Measurements from ENCODE around the gene ALOX12. TPM values are rescaled to one million over a fixed set of nuclear protein-coding genes. Genes with fewer than 3 reads are reported as not detected.

ALOX12 gene
- total RNA-seq, 1 experiment from 2014 or later: not detected

DNA sequence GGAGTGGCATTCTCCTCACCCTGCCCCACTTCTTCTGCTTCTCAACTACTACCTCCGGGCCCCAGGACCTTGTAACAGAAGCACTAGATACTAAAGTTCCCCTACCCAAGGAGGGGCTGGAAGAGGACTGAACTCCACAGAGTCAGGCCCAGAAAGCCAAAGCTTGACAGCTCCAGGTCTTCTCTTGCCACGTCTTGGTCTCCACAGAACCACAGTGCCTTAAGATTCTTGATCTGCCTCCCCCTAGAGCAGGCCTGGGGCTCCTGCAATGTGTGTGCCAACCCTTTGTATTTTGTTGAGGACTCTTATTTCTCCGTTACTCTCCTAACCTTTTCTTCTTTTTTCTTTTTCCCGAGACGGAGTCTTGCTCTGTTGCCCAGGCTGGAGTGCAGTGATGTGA, 44.0 kb downstream of the ALOX12 start (continued):
- no peak for TF ChIP-seq POLR2A (IDR thresholded peaks at IDR 0.05; ENCODE audit: borderline replicate concordance, extremely low read depth, insufficient read depth, insufficient read length)
- TF ChIP-seq RAD21 (IDR thresholded peaks at IDR 0.05; ENCODE audit: low read depth): no peak
- no peak for TF ChIP-seq EZH2phosphoT487 (IDR thresholded peaks at IDR 0.05; ENCODE audit: borderline replicate concordance)
- TF ChIP-seq EZH2 (IDR thresholded peaks at IDR 0.05): no peak
- no peak for TF ChIP-seq ATF3 (IDR thresholded peaks at IDR 0.05)

DNA sequence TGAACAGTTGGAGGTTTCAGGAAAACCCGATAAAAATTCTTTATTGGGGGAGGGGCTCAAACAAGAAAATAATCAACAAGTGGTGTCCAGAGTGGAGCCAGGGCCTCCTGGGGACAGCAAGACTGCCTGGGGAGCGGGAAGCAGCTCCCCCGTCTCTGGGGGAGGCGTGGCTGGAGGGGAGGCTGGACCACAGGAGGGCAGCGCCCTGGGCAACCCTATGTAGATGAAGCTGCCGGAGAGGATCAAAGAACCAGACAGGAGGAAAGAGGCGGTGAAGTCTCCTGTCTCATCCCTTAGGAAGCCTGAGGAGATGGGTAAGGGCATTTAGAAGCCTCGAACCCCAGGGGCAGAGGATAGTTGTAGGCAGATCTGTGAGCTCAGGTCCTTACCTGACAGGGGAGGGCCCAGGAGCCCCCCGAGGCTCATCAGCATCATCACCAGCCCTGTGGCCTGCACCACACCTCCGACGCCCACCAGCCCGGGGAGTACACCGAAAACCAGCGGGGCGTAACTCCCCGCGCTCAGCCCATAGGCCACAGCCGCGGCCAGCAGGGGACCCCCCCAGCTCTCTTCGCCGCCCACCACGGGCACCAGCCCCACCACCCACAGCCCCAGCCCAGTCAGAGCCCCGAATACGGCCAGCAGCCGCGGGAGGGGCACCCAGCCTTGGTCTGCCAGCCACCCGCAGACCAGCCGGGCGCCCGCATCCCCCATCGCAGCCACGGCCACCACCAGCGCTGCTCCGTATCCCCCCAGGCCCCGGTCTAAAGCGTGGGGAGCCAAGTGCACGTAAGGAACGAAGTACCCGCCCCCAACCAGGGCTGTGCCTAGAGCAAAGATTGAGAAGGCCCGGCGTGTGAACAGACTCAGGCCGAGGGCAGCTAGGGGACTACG, 46.0 kb downstream of the ALOX12 start:
- H3K27ac ChIP-seq (ENCODE audit: low read depth, low read length): no peak overlapping the region

More for the DNA sequence above, 46.0 kb downstream of the ALOX12 start:
- no peaks in the 10 kb centered on the region for H3K36me3 ChIP-seq (ENCODE audit: control insufficient read depth in 1 of 2, insufficient read depth in 2 of 2, low read length in 2 of 2)
- H3K27me3 ChIP-seq (ENCODE audit: insufficient read depth, low read length): no peaks in the 10 kb centered on the region
- H3K4me2 ChIP-seq (ENCODE audit: low read length): no peak overlapping the region
- POLR2A ChIA-PET: no interaction called here
- no TSS peak for BruUV-seq (replicated peaks)
- H3K4me1 ChIP-seq (ENCODE audit: control insufficient read depth in 1 of 2, insufficient read depth in 2 of 2, low read length in 2 of 2): peaks cover 12 to 17% of the 10 kb centered on the region in 2 experiments
- H2AFZ ChIP-seq (ENCODE audit: low read depth, low read length, poor library complexity, severe bottlenecking): no peak overlapping the region
- intact Hi-C loops (cut with micrococcal nuclease): no loop called here
- DNase-seq (ENCODE audit: low read depth, low spot score) (no peak), ATAC-seq (no peak)
- H3K9me2 ChIP-seq (ENCODE audit: insufficient read depth): no peaks in the 10 kb centered on the region
- no peak overlapping the region for H3K4me3 ChIP-seq (replicated peaks in 1 of 2; ENCODE audit: low read depth in 1 of 2, low read length in 2 of 2)
- no peaks in the 10 kb centered on the region for H3K9me3 ChIP-seq (ENCODE audit: control insufficient read depth in 1 of 2, insufficient read depth in 1 of 2, low read depth in 1 of 2, low read length in 2 of 2)
- RAD21 ChIA-PET (ENCODE audit: low non-redundant PET in 1 of 2, low total read pairs in 2 of 2, uncharacterized antibody in 2 of 2, unreplicated experiment in 2 of 2): no interaction called here
- no peak for TF ChIP-seq EGR1 (IDR thresholded peaks at IDR 0.05; ENCODE audit: low read depth)
- no peak for TF ChIP-seq FOSL1 (IDR thresholded peaks at IDR 0.05; ENCODE audit: low read depth)
- no peak for TF ChIP-seq ZFX (IDR thresholded peaks at IDR 0.05)
- no peak for TF ChIP-seq RAD21 (IDR thresholded peaks at IDR 0.05; ENCODE audit: low read depth)
- no peak for TF ChIP-seq JUND (IDR thresholded peaks at IDR 0.05)
- TF ChIP-seq, protein P1, sequence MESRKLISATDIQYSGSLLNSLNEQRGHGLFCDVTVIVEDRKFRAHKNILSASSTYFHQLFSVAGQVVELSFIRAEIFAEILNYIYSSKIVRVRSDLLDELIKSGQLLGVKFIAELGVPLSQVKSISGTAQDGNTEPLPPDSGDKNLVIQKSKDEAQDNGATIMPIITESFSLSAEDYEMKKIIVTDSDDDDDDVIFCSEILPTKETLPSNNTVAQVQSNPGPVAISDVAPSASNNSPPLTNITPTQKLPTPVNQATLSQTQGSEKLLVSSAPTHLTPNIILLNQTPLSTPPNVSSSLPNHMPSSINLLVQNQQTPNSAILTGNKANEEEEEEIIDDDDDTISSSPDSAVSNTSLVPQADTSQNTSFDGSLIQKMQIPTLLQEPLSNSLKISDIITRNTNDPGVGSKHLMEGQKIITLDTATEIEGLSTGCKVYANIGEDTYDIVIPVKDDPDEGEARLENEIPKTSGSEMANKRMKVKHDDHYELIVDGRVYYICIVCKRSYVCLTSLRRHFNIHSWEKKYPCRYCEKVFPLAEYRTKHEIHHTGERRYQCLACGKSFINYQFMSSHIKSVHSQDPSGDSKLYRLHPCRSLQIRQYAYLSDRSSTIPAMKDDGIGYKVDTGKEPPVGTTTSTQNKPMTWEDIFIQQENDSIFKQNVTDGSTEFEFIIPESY (IDR thresholded peaks at IDR 0.05; ENCODE audit: extremely low read depth, insufficient replicate concordance, low read length): no peak
- H4K20me1 ChIP-seq (ENCODE audit: insufficient read depth): no peaks in the 10 kb centered on the region
- no peak overlapping the region for H3K9ac ChIP-seq (ENCODE audit: low read length)
- CTCF ChIA-PET: no interaction called here
- no peaks in the 10 kb centered on the region for H3K79me2 ChIP-seq (ENCODE audit: insufficient read depth, low read length)

Data from HCT116 (cell line).